ENCODE measurements around the gene IGF1. TPM values are rescaled to one million over a fixed set of nuclear protein-coding genes. Genes with fewer than 3 reads are reported as not detected.

IGF1 gene
- total and polyA plus RNA-seq, 9 of the 15 experiments (the other 6 are each of a cell fraction or from before 2014, with no cell fraction given): 3.7 to 13.9 (median 4.5) TPM

- TF ChIP-seq THAP7 (CRISPR knock-in tag; IDR thresholded peaks at IDR 0.05) (no peak), SMARCB1 (IDR thresholded peaks at IDR 0.05; ENCODE audit: insufficient read length, low read depth) (no peak), DNMT1 (IDR thresholded peaks at IDR 0.05) (no peak), JUNB (CRISPR knock-in tag; conservative IDR thresholded peaks at IDR 0.05) (peak; percentile 70; the same call in 1 of the 2 replicates), CLOCK (CRISPR knock-in tag; IDR thresholded peaks at IDR 0.05; ENCODE audit: borderline replicate concordance) (no peak), ZNF592 (IDR thresholded peaks at IDR 0.05) (peak; percentile 94), MCM5 (IDR thresholded peaks at IDR 0.05; ENCODE audit: low read depth) (no peak), SREBF1 (IDR thresholded peaks at IDR 0.05; ENCODE audit: borderline replicate concordance, low read depth, low read length) (no peak), RAD21 (CRISPR knock-in tag; conservative IDR thresholded peaks at IDR 0.05 in 1 of 2, IDR thresholded peaks at IDR 0.05 in 1 of 2) (peak in 1 of 2 experiments; percentile 47; a peak in 3 of 4 replicates), XRCC5 (IDR thresholded peaks at IDR 0.05; ENCODE audit: low read depth, low read length) (no peak), DPF2 (IDR thresholded peaks at IDR 0.05) (peak; percentile 97), TFAM (CRISPR knock-in tag; conservative IDR thresholded peaks at IDR 0.05) (no peak), PATZ1 (CRISPR knock-in tag; IDR thresholded peaks at IDR 0.05; ENCODE audit: borderline replicate concordance) (no peak), CXXC5 (CRISPR knock-in tag; IDR thresholded peaks at IDR 0.05) (peak; percentile 63), ATF7 (IDR thresholded peaks at IDR 0.05) (peak; percentile 96), ZNF41 (CRISPR knock-in tag; conservative IDR thresholded peaks at IDR 0.05) (no peak), ZBED1 (IDR thresholded peaks at IDR 0.05) (no peak), FOXM1 (IDR thresholded peaks at IDR 0.05; ENCODE audit: low read depth) (no peak), FOXM1 (CRISPR knock-in tag; IDR thresholded peaks at IDR 0.05; ENCODE audit: low read depth) (no peak), ZNF589 (CRISPR knock-in tag; IDR thresholded peaks at IDR 0.05; ENCODE audit: low read depth) (peak; percentile 84; the same call in 1 of the 2 replicates), ZFP30 (CRISPR knock-in tag; IDR thresholded peaks at IDR 0.05; ENCODE audit: borderline replicate concordance) (no peak)
Observed at GRCh38 chr12:102441077-102441596, 39.2 kb downstream of the IGF1 start (continued).

All from K562 (cell line).